Activated CD4-positive, CD25-positive, alpha-beta regulatory T cell treated with anti-CD3 and anti-CD28 coated beads, Interleukin-2, amount 50 U/mL, for 24 hours (primary cell): ENCODE results near the gene PTPRN2.
"Not testable (repeated sequence)": the region's sequence is repeated elsewhere in the genome, so short reads cannot be mapped to it uniquely, and the experiment has no call there.

Source experiments
- ATAC-seq, 2 donors: fragments of 150-1000 bp; cut with Tn5 transposase; one replicate each; pipeline ENCODE4 v1.10.0; 2021; ENCODE audit warnings: mild to moderate bottlenecking in 1 of 2, moderate library complexity in 1 of 2

Gene PTPRN2

DNA sequence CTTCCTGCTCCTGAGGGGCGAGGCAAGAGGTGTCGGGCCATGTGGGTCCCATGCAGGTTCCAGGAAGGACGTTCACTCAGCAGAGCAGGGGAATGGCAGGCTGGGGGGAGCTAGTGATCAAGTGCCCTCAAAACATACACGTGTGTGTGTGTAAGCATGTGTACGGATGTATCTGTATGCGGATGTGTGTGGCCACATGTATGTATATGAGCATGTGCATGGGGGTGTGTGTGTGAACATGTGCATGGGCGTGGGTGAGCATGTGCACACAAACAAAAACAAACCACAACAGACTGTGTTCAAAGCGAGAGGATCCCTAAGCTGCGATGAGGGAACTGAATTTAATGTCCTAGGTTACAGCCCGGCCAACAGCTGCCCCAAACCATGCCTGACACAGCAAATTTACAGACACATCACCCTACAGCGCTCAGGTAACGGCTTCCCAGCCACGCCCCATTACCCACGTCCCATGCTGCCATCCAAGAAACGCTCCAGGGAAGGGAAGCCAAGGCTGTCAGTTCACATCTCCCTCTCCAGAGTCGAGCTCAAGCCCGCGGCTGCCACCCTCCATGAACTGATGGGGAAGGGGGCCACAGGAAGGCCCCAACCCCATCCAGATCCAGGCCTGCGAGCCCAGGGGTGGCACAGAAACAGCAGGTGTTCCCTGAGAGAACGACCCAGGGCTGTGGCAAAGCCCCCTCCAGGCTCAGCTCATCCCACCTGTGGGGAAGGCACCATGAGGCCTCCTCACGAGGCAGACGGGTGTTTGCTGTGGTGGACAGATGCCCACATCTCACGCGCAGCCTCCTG, 56.6 kb downstream of the PTPRN2 start:
- no peak for ATAC-seq

- no peak for ATAC-seq
Observed at GRCh38 chr7:158529181-158530096, 58.2 kb downstream of the PTPRN2 start.

DNA sequence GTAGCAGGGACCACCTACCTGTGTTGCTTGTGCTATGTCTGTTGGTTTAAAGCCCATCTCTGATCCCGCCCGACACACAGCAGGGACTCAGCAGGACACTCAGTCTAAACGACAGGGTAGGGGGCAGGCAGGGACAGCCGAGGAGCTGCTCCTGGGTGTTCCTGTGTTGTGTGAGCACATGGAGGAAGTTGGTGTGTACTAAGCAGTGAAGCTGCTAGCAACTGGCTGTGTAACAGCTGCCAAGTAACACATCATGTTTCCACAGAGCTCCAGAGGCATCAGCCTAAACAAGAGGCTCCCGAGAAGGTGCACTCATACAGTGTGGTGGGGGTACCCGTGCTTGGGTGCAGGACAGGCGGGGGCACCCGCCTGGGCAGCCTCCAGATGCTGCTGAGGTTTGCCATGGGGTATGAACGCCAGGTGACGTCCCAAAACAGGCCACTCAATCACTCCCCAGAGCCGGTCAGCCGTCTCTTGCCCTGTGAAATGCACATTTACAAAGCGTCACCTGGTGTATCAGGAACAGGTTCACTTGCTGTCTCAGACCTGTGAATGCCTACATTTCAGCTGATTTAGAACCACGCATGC, 59.6 kb downstream of the PTPRN2 start:
- no peak for ATAC-seq

DNA sequence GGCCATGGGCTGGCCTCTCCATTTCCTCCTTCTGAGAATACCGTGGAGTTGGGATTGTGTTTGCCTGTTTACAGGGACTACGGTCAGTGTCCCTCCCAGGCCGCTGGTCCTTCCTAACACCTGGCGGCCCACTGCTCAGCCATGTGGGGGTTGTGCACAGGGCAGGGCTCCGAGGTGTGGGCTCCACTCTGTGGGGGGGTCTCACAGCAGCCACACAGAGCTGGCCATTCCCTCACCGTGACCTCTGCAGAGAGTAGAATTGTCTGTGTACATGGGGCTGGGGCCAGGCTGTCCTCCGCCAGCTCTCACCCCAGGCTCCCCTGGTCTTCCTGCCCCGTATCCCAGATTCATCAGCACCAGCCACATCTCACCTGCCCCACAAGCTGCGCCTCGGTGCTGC, 60.1 kb downstream of the PTPRN2 start:
- no peak for ATAC-seq

GRCh38 chr7:158527038-158527437, 60.6 kb downstream of the PTPRN2 start:
- no peak for ATAC-seq

- ATAC-seq: no peak
Observed at GRCh38 chr7:158526531-158526930, 61.1 kb downstream of the PTPRN2 start.

- no peak for ATAC-seq
Observed at GRCh38 chr7:158525648-158526484, 61.8 kb downstream of the PTPRN2 start.

GRCh38 chr7:158524749-158525635, 62.6 kb downstream of the PTPRN2 start:
- no peak for ATAC-seq

DNA sequence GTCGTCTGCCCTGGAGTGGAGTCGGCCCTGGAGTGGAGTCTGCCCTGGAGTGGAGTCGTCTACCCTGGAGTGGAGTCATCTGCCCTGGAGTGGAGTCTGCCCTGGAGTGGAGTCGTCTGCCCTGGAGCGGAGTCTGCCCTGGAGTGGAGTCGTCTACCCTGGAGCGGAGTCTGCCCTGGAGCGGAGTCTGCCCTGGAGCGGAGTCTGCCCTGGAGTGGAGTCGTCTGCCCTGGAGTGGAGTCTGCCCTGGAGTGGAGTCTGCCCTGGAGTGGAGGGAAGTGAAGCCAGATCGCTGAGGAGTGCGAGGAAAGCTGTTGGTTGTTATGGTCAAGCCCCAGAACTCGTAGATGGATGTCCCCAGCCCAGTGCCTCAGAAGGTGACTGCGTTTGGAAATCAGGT, 63.3 kb downstream of the PTPRN2 start:
- ATAC-seq: not testable (repeated sequence)

DNA sequence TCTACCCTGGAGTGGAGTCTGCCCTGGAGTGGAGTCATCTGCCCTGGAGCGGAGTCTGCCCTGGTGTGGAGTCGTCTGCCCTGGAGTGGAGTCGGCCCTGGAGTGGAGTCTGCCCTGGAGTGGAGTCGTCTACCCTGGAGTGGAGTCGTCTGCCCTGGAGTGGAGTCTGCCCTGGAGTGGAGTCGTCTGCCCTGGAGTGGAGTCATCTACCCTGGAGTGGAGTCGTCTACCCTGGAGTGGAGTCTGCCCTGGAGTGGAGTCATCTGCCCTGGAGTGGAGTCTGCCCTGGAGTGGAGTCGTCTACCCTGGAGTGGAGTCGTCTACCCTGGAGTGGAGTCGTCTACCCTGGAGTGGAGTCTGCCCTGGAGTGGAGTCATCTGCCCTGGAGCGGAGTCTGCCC, 63.7 kb downstream of the PTPRN2 start:
- ATAC-seq: not testable (repeated sequence)

DNA sequence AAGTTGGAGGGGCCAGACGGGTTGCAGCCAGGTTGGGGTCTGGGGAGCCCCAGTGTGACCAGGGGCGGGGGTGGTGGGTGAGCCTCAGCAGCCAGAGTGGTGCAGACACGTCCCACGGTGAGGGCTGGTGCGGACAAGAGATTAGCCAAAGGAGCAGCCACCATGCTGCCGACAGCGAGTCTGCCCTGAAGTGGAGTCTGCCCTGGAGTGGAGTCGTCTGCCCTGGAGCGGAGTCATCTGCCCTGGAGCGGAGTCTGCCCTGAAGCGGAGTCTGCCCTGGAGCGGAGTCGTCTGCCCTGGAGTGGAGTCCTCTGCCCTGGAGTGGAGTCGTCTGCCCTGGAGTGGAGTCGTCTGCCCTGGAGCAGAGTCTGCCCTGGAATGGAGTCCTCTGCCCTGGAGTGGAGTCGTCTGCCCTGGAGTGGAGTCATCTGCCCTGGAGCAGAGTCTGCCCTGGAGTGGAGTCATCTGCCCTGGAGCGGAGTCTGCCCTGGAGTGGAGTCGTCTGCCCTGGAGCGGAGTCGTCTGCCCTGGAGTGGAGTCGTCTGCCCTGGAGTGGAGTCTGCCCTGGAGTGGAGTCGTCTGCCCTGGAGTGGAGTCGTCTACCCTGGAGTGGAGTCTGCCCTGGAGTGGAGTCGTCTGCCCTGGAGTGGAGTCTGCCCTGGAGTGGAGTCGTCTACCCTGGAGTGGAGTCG, 64.3 kb downstream of the PTPRN2 start:
- ATAC-seq: not testable (repeated sequence)

DNA sequence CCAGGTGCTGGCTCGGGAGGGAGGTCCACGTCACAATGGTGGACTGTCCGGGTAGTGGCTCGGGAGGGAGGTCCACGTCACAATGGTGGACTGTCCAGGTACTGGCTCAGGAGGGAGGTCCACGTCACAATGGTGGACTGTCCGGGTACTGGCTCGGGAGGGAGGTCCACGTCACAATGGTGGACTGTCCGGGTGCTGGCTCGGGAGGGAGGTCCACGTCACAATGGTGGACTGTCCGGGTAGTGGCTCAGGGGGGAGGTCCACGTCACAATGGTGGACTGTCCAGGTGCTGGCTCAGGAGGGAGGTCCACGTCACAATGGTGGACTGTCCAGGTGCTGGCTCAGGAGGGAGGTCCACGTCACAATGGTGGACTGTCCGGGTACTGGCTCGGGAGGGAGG, 65.8 kb downstream of the PTPRN2 start:
- not testable (repeated sequence) for ATAC-seq

- no peak for ATAC-seq
Observed at GRCh38 chr7:158520825-158521224, 66.8 kb downstream of the PTPRN2 start.

GRCh38 chr7:158519633-158520174, 67.9 kb downstream of the PTPRN2 start:
- no peak for ATAC-seq

DNA sequence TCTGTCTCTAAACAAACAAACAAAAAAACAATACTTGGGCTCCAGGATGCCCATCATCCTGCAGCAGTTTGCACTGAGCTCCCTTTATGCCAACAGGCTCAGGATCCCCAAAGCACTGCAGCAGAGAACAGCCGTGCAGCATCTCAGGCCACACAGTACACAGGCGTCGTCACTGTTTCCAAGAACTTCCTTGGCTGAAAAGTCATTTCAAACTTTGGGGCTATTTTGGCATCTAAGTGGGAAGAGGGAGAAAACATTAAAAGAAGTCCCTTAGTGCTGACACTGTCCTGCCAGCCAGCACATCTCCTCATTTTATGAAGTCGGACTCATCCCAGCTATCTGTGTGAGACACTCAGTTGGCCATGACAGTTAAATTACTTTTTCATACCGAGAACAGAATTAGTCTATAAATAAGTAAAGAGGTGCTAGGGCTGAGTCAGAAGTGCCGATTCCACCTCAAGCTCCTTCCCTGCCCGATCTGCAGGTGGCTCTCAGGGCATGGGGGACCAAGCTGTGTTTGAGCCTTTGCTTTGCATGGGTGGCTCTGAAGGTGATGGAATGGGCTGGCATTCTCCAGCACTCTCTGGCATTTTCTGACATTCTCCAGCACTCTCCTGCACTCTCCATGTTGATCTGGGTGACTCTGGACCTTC, 68.5 kb downstream of the PTPRN2 start:
- ATAC-seq: no peak

GRCh38 chr7:158517571-158517970, 70.1 kb downstream of the PTPRN2 start:
- no peak for ATAC-seq

- no peak for ATAC-seq
Observed at GRCh38 chr7:158517072-158517471, 70.6 kb downstream of the PTPRN2 start.

DNA sequence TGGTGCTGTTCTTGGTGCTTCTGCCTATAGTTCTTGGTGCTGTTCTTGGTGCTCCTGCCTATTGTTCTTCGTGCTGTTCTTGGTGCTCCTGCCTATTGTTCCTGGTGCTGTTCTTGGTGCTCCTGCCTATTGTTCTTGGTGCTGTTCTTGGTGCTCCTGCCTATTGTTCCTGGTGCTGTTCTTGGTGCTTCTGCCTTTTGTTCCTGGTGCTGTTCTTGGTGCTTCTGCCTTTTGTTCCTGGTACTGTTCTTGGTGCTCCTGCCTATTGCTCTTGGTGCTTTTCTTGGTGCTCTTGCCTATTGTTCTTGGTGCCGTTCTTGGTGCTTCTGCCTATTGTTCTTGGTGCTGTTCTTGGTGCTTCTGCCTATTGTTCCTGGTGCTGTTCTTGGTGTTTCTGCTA, 71.1 kb downstream of the PTPRN2 start:
- no peak for ATAC-seq

DNA sequence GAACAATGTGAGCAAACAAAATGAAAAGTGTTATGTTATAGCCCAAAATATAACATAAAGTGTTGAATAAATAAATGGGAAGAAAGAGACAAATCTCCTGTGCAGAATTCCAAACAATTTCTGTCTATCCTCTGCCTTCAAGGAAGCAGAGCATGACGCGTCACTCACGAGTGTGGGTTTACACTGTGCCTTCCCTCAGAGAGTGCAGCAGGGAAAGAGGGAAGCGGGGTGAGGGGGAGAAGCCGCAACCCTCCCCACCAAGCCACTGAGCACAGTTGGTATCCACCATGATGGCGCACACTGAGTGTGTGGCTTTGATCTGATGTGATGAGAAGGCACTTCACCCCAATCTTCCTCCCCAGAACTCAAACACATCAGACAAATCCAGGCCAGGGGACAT, 74.8 kb downstream of the PTPRN2 start:
- ATAC-seq: no peak

DNA sequence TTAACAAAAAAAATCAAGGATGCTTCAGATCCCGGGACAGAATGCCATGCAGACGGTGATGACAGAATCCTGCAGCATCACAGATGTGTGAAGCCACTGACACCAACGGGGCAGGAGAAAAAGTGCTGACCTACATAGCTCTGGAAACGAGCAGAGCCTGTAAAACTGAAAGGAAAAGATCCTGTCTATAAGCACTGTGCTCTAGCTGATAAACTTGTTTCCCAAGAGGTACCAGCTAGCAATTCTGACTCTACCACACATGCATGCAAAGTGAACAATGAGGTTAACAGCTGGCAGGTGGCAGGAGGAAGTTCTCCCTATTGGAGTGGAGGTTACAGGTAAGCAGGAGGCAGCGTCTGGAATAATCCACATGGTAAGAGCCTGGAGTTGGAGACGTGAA, 75.6 kb downstream of the PTPRN2 start:
- no peak for ATAC-seq
